H9 (cell line): ENCODE measurements around the gene APBA2. TPM values are rescaled to one million over a fixed set of nuclear protein-coding genes. Genes with fewer than 3 reads are reported as not detected.

Experiments used
- DNase-seq: peaks from one replicate; pipeline ENCODE4 v3.0.0-alpha.2; 2017
- H2AFZ ChIP-seq: one replicate; pipeline ENCODE4 v1.6.1; 2013; ENCODE audit warnings: mild to moderate bottlenecking, low read length, control low read depth, moderate library complexity
- H2AK5ac ChIP-seq: 2 replicates; pipeline ENCODE4 v1.6.1; 2013; ENCODE audit warnings: low read length, control low read depth, mixed read lengths; ENCODE audit not compliant: insufficient read length
- H2BK120ac ChIP-seq: one replicate; pipeline ENCODE4 v1.6.1; 2013; ENCODE audit warnings: low read depth, mild to moderate bottlenecking, low read length, control low read depth, inconsistent platforms; ENCODE audit not compliant: poor library complexity, severe bottlenecking
- H2BK12ac ChIP-seq: 2 replicates; pipeline ENCODE4 v1.6.1; 2013; ENCODE audit warnings: low read length, control low read depth, mixed read lengths, low read depth; ENCODE audit not compliant: insufficient read length
- H2BK15ac ChIP-seq: 2 replicates; pipeline ENCODE4 v1.6.1; 2013; ENCODE audit warnings: low read depth, low read length, control low read depth
- H2BK20ac ChIP-seq: one replicate; pipeline ENCODE4 v1.6.1; 2013; ENCODE audit warnings: low read depth, mild to moderate bottlenecking, low read length, control low read depth, inconsistent platforms; ENCODE audit not compliant: poor library complexity, severe bottlenecking
- H2BK5ac ChIP-seq: 2 replicates; pipeline ENCODE4 v1.6.1; 2013; ENCODE audit warnings: low read length, control low read depth, mixed read lengths; ENCODE audit not compliant: insufficient read length
- H3K14ac ChIP-seq: 2 replicates; pipeline ENCODE4 v1.6.1; 2013; ENCODE audit warnings: low read length, control low read depth; ENCODE audit not compliant: insufficient read depth
- H3K18ac ChIP-seq: 2 replicates; pipeline ENCODE4 v1.6.1; 2013; ENCODE audit warnings: low read depth, mild to moderate bottlenecking, mixed read lengths, low read length, control low read depth; ENCODE audit not compliant: insufficient read length
- H3K23ac ChIP-seq: 2 replicates; pipeline ENCODE4 v1.6.1; 2013; ENCODE audit warnings: low read length, control low read depth, mixed read lengths, low read depth; ENCODE audit not compliant: insufficient read length
- H3K23me2 ChIP-seq: 2 replicates; pipeline ENCODE4 v1.6.1; 2013; ENCODE audit warnings: low read depth, mild to moderate bottlenecking, mixed read lengths, low read length, control low read depth; ENCODE audit not compliant: insufficient read length, poor library complexity, severe bottlenecking
- H3K27ac ChIP-seq: 2 replicates; pipeline ENCODE4 v1.5.1; 2013; ENCODE audit warnings: low read length, control low read depth, mixed read lengths, low read depth; ENCODE audit not compliant: insufficient read length
- H3K27me3 ChIP-seq: 2 replicates; pipeline ENCODE4 v1.6.1; 2013; ENCODE audit warnings: low read length, control low read depth, inconsistent platforms; ENCODE audit not compliant: insufficient read depth
- H3K4ac ChIP-seq: 2 replicates; pipeline ENCODE4 v1.6.1; 2013; ENCODE audit warnings: low read depth, mild to moderate bottlenecking, control low read depth, inconsistent platforms, low read length, moderate library complexity
- H3K4me1 ChIP-seq: 2 replicates; pipeline ENCODE4 v1.6.1; 2013; ENCODE audit warnings: low read length, control low read depth, inconsistent platforms; ENCODE audit not compliant: insufficient read depth
- H3K4me2 ChIP-seq: 2 replicates; pipeline ENCODE4 v1.6.1; 2013; ENCODE audit warnings: low read length, control low read depth, mixed read lengths; ENCODE audit not compliant: insufficient read length, insufficient read depth
- H3K56ac ChIP-seq: 2 replicates; pipeline ENCODE4 v1.6.1; 2013; ENCODE audit warnings: low read depth, mild to moderate bottlenecking, mixed read lengths, low read length, control low read depth; ENCODE audit not compliant: insufficient read length
- H3K79me1 ChIP-seq: 2 replicates; pipeline ENCODE4 v1.6.1; 2013; ENCODE audit warnings: low read depth, mild to moderate bottlenecking, moderate library complexity, low read length, control low read depth, inconsistent platforms; ENCODE audit not compliant: insufficient read depth, poor library complexity, severe bottlenecking
- H3K79me2 ChIP-seq: 2 replicates; pipeline ENCODE4 v1.6.1; 2013; ENCODE audit warnings: low read length, control low read depth, inconsistent platforms; ENCODE audit not compliant: insufficient read depth
- H3K9ac ChIP-seq: 2 replicates; pipeline ENCODE4 v1.6.1; 2013; ENCODE audit warnings: low read length, control low read depth, mixed read lengths; ENCODE audit not compliant: insufficient read length; ENCODE audit errors: extremely low read depth
- H3K9me3 ChIP-seq: one replicate; pipeline ENCODE4 v1.6.1; 2013; ENCODE audit warnings: low read depth, low read length, inconsistent platforms; ENCODE audit not compliant: control insufficient read depth
- H3T11ph ChIP-seq: one replicate; pipeline ENCODE4 v1.6.1; 2013; ENCODE audit warnings: mild to moderate bottlenecking, low read length, control low read depth, inconsistent platforms
- H4K20me1 ChIP-seq: one replicate; pipeline ENCODE4 v1.6.1; 2013; ENCODE audit not compliant: control insufficient read depth, insufficient read length, insufficient read depth
- H4K5ac ChIP-seq: 2 replicates; pipeline ENCODE4 v1.6.1; 2013; ENCODE audit warnings: low read depth, mild to moderate bottlenecking, mixed read lengths, low read length, control low read depth; ENCODE audit not compliant: insufficient read length
- H4K8ac ChIP-seq: replicated peaks from 2 replicates; pipeline ENCODE4 v1.6.1; 2013; ENCODE audit warnings: low read length, control low read depth, mixed read lengths, low read depth; ENCODE audit not compliant: insufficient read length
- H4K91ac ChIP-seq: 2 replicates; pipeline ENCODE4 v1.6.1; 2013; ENCODE audit warnings: low read depth, mild to moderate bottlenecking, moderate library complexity, mixed read lengths, low read length, control low read depth; ENCODE audit not compliant: insufficient read length
- H3K27ac Mint-ChIP-seq, 3 experiments: 2 replicates in 2 of 3; 3 replicates in 1 of 3; pipeline ENCODE4 v1.8.0; 2020 to 2021; ENCODE audit warnings: mixed read lengths in 3 of 3, mild to moderate bottlenecking in 1 of 3, moderate library complexity in 1 of 3
- H3K27me3 Mint-ChIP-seq: 2 replicates; pipeline ENCODE4 v1.8.0; 2021; ENCODE audit warnings: low read depth, mild to moderate bottlenecking, moderate library complexity, mixed read lengths
- H3K36me3 Mint-ChIP-seq, 3 experiments: 2 replicates in 2 of 3; 3 replicates in 1 of 3; pipeline ENCODE4 v1.8.0; 2020 to 2021; ENCODE audit warnings: low read depth in 3 of 3, mixed read lengths in 3 of 3; ENCODE audit not compliant: insufficient read depth in 1 of 3
- H3K4me1 Mint-ChIP-seq, 2 experiments: 2 replicates each; pipeline ENCODE4 v1.8.0; 2020; ENCODE audit warnings: mixed read lengths in 2 of 2
- H3K4me3 Mint-ChIP-seq, 2 experiments: 2 replicates in 1 of 2; 3 replicates in 1 of 2; pipeline ENCODE4 v1.8.0; 2020 to 2021; ENCODE audit warnings: mild to moderate bottlenecking in 2 of 2, mixed read lengths in 2 of 2, moderate library complexity in 1 of 2
- H3K9me3 Mint-ChIP-seq, 2 experiments: 2 replicates in 1 of 2; 3 replicates in 1 of 2; pipeline ENCODE4 v1.8.0; 2020; ENCODE audit warnings: mild to moderate bottlenecking in 2 of 2, mixed read lengths in 2 of 2, moderate library complexity in 1 of 2
- WGBS: extraction: QIAGEN DNeasy Blood & Tissue Kit; methylation state at CpG from one replicate; pipeline ENCODE4 v1.1.7; 2013; ENCODE audit warnings: missing lambda C conversion rate, low lambda C conversion rate, mixed read lengths; ENCODE audit not compliant: insufficient read length; ENCODE audit errors: extremely low coverage; 5-methylcytosine and 5-hydroxymethylcytosine counted together
- total RNA-seq: library from RNA; stranded (reverse); gene quantifications from 2 replicates; pipeline ENCODE4 v1.2.1, GENCODE V29; 2021
- TF ChIP-seq, protein P1 (sequence below): fragments of 200-600 bp; sonication (generic); conservative IDR thresholded peaks from 3 replicates; pipeline ENCODE4 v1.8.0; 2021; ENCODE audit warnings: antibody characterized with exemption, mild to moderate bottlenecking

APBA2 gene
- total RNA-seq, 1 experiment from 2014 or later = 14.3 TPM

DNA sequence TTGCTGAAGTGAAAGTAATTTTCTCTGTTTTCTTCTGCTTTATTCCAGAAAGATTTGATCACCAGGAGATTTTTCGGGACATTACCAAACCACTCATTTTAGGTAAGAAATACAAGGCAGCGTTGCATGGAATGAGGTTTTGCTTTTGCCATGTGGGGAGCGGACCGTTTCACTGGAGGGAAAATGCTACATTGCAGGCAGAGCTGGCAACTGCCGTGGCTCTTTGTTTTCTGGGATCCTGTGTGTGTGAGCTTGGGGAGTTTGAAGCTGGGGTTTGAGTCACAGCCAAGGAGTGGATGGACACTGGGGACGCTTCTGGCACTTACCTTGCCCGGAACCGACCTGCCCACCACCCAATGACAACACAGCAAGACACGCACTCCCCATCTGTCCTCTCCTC is 109.9 kb downstream of the APBA2 start:
- H3K56ac ChIP-seq = no peak overlapping the region
- peaks cover 2 to 13% (median 4%) of the 10 kb centered on the region in 3 experiments; a peak in 5 of 7 replicates for H3K36me3 Mint-ChIP-seq
- no peak overlapping the region for H3K4me2 ChIP-seq
- no peak overlapping the region for H3K4ac ChIP-seq
- no CpG with 5 or more reads among the region's 9 CpGs for WGBS
- H4K8ac ChIP-seq = no peak overlapping the region
- no peak overlapping the region for H3K9ac ChIP-seq
- H3K9me3 ChIP-seq = no peaks in the 10 kb centered on the region
- no peaks in the 10 kb centered on the region for H4K20me1 ChIP-seq
- H3K79me1 ChIP-seq = no peaks in the 10 kb centered on the region
- no peak overlapping the region for H2BK120ac ChIP-seq
- H3T11ph ChIP-seq = no peak overlapping the region
- TF ChIP-seq, protein P1, sequence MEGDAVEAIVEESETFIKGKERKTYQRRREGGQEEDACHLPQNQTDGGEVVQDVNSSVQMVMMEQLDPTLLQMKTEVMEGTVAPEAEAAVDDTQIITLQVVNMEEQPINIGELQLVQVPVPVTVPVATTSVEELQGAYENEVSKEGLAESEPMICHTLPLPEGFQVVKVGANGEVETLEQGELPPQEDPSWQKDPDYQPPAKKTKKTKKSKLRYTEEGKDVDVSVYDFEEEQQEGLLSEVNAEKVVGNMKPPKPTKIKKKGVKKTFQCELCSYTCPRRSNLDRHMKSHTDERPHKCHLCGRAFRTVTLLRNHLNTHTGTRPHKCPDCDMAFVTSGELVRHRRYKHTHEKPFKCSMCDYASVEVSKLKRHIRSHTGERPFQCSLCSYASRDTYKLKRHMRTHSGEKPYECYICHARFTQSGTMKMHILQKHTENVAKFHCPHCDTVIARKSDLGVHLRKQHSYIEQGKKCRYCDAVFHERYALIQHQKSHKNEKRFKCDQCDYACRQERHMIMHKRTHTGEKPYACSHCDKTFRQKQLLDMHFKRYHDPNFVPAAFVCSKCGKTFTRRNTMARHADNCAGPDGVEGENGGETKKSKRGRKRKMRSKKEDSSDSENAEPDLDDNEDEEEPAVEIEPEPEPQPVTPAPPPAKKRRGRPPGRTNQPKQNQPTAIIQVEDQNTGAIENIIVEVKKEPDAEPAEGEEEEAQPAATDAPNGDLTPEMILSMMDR = no peak
- no peaks in the 10 kb centered on the region for H3K27me3 ChIP-seq
- no peak overlapping the region for H3K23ac ChIP-seq
- no peak overlapping the region for H2BK12ac ChIP-seq
- no peak overlapping the region for H2AFZ ChIP-seq
- H3K9me3 Mint-ChIP-seq = no peaks in the 10 kb centered on the region; a peak in 2 of 5 replicates
- H3K18ac ChIP-seq = no peak overlapping the region
- no peak overlapping the region for H2BK15ac ChIP-seq
- H3K23me2 ChIP-seq = no peaks in the 10 kb centered on the region
- DNase-seq = no peak
- peaks cover 6% of the 10 kb centered on the region; the same call in 1 of the 2 replicates for H3K4me1 ChIP-seq
- no peak overlapping the region; a peak in 1 of 7 replicates for H3K27ac Mint-ChIP-seq
- no peak overlapping the region for H2BK20ac ChIP-seq
- peaks cover 26 to 30% of the 10 kb centered on the region in 2 experiments for H3K4me1 Mint-ChIP-seq
- H3K27ac ChIP-seq = no peak overlapping the region
- H3K4me3 Mint-ChIP-seq = no peak overlapping the region
- H4K91ac ChIP-seq = no peak overlapping the region
- H2BK5ac ChIP-seq = no peak overlapping the region
- no peaks in the 10 kb centered on the region for H3K27me3 Mint-ChIP-seq
- no peak overlapping the region for H2AK5ac ChIP-seq
- no peaks in the 10 kb centered on the region for H3K79me2 ChIP-seq
- H4K5ac ChIP-seq = no peak overlapping the region
- H3K14ac ChIP-seq = no peak overlapping the region
